ENCODE measurements around the gene SMURF2.

Gene SMURF2

GRCh38 chr17:64622931-64623654 lies 39.0 kb downstream of the SMURF2 start:
- no peak for TF ChIP-seq CTCF (IDR thresholded peaks at IDR 0.05; ENCODE audit: unreplicated experiment in 3 of 3)
- Mint-ChIP-seq H3K27ac (no peak overlapping the region), H3K36me3 (ENCODE audit: low read depth) (peaks cover 4% of the 10 kb centered on the region), H3K4me3 (no peak overlapping the region), H3K9me3 (no peaks in the 10 kb centered on the region), H3K27me3 (ENCODE audit: low read depth) (no peaks in the 10 kb centered on the region), H3K4me1 (peaks cover 4% of the 10 kb centered on the region)

- Mint-ChIP-seq H3K27me3 (ENCODE audit: low read depth) (no peaks in the 10 kb centered on the region), H3K4me1 (peaks cover 4% of the 10 kb centered on the region), H3K9me3 (no peaks in the 10 kb centered on the region), H3K27ac (no peak overlapping the region), H3K4me3 (no peak overlapping the region), H3K36me3 (ENCODE audit: low read depth) (peaks cover 4% of the 10 kb centered on the region)
- no peak for TF ChIP-seq CTCF (IDR thresholded peaks at IDR 0.05; ENCODE audit: unreplicated experiment in 3 of 3)
Observed at GRCh38 chr17:64621772-64622171, 40.3 kb downstream of the SMURF2 start.

GRCh38 chr17:64618848-64619247 lies 43.3 kb downstream of the SMURF2 start:
- TF ChIP-seq CTCF (IDR thresholded peaks at IDR 0.05; ENCODE audit: unreplicated experiment in 3 of 3): no peak
- H3K36me3 Mint-ChIP-seq (ENCODE audit: low read depth): peaks cover 4% of the 10 kb centered on the region
- H3K27me3 Mint-ChIP-seq (ENCODE audit: low read depth): no peaks in the 10 kb centered on the region
- no peak overlapping the region for H3K27ac Mint-ChIP-seq
- H3K9me3 Mint-ChIP-seq: no peaks in the 10 kb centered on the region
- no peak overlapping the region for H3K4me3 Mint-ChIP-seq
- H3K4me1 Mint-ChIP-seq: peaks cover 18% of the 10 kb centered on the region

GRCh38 chr17:64617125-64617780 lies 44.9 kb downstream of the SMURF2 start:
- H3K36me3 Mint-ChIP-seq (ENCODE audit: low read depth): no peaks in the 10 kb centered on the region
- H3K27ac Mint-ChIP-seq: no peak overlapping the region
- H3K4me1 Mint-ChIP-seq: peaks cover 22% of the 10 kb centered on the region
- no peaks in the 10 kb centered on the region for H3K27me3 Mint-ChIP-seq (ENCODE audit: low read depth)
- H3K4me3 Mint-ChIP-seq: no peak overlapping the region
- no peak for TF ChIP-seq CTCF (IDR thresholded peaks at IDR 0.05; ENCODE audit: unreplicated experiment in 3 of 3)
- no peaks in the 10 kb centered on the region for H3K9me3 Mint-ChIP-seq

- TF ChIP-seq CTCF (IDR thresholded peaks at IDR 0.05; ENCODE audit: unreplicated experiment in 3 of 3): no peak
- H3K9me3 Mint-ChIP-seq: no peaks in the 10 kb centered on the region
- H3K4me1 Mint-ChIP-seq: peaks cover 22% of the 10 kb centered on the region
- H3K4me3 Mint-ChIP-seq: no peak overlapping the region
- peak overlapping the region; percentile 73 to 82 (median 77) for H3K27ac Mint-ChIP-seq
- no peaks in the 10 kb centered on the region for H3K27me3 Mint-ChIP-seq (ENCODE audit: low read depth)
- no peaks in the 10 kb centered on the region for H3K36me3 Mint-ChIP-seq (ENCODE audit: low read depth)
Observed at GRCh38 chr17:64615028-64615677, 47.0 kb downstream of the SMURF2 start.
